GM23338 (cell line): ENCODE measurements around the gene ERBB3. TPM values are rescaled to one million over a fixed set of nuclear protein-coding genes. Genes with fewer than 3 reads are reported as not detected.

ENCODE experiments used
- ATAC-seq: fragments of 200-7000 bp; cut with Tn5 transposase; 3 replicates; pipeline ENCODE4 v1.9.1; 2020
- DNase-seq: peaks from one replicate; pipeline ENCODE4 v3.0.0-alpha.2; 2015; ENCODE audit warnings: low spot score
- H2AFZ ChIP-seq: fragments of 200-600 bp; sonication (generic); 2 replicates; pipeline ENCODE4 v1.8.0; 2016; ENCODE audit warnings: antibody characterized with exemption, mild to moderate bottlenecking, moderate library complexity
- H3F3A ChIP-seq: fragments of 200-600 bp; sonication (generic); replicated peaks from 2 replicates; pipeline ENCODE4 v1.8.0; 2017; ENCODE audit warnings: antibody characterized with exemption, mixed run types, low read depth
- H3K27ac ChIP-seq: fragments of 200-600 bp; sonication (generic); 2 replicates; pipeline ENCODE4 v1.6.1; 2016; ENCODE audit warnings: low read depth
- H3K27me3 ChIP-seq: fragments of 200-600 bp; sonication (generic); 2 replicates; pipeline ENCODE4 v1.8.0; 2016; ENCODE audit warnings: mild to moderate bottlenecking, mixed run types, moderate library complexity; ENCODE audit not compliant: insufficient read depth
- H3K36me3 ChIP-seq: fragments of 200-600 bp; sonication (generic); 2 replicates; pipeline ENCODE4 v1.8.0; 2016; ENCODE audit warnings: mild to moderate bottlenecking; ENCODE audit not compliant: insufficient read depth
- H3K4me1 ChIP-seq: fragments of 200-600 bp; sonication (generic); 2 replicates; pipeline ENCODE4 v1.8.0; 2016; ENCODE audit warnings: mild to moderate bottlenecking, moderate library complexity; ENCODE audit not compliant: insufficient read depth
- H3K4me2 ChIP-seq: fragments of 200-600 bp; sonication (generic); 2 replicates; pipeline ENCODE4 v1.7.1; 2017; ENCODE audit warnings: mixed run types
- H3K4me3 ChIP-seq: fragments of 200-600 bp; sonication (generic); 2 replicates; pipeline ENCODE4 v1.6.1; 2016; ENCODE audit warnings: mixed run types
- H3K79me2 ChIP-seq: fragments of 200-600 bp; sonication (generic); replicated peaks from 2 replicates; pipeline ENCODE4 v1.8.0; 2017; ENCODE audit warnings: mild to moderate bottlenecking; ENCODE audit not compliant: insufficient read depth
- H3K9me2 ChIP-seq: fragments of 200-600 bp; sonication (generic); 2 replicates; pipeline ENCODE4 v1.8.0; 2017; ENCODE audit not compliant: insufficient read depth
- H4K20me1 ChIP-seq: fragments of 200-600 bp; sonication (generic); replicated peaks from 2 replicates; pipeline ENCODE4 v1.8.0; 2017; ENCODE audit warnings: mild to moderate bottlenecking; ENCODE audit not compliant: insufficient read depth
- H3K27ac Mint-ChIP-seq: 2 replicates; pipeline ENCODE4 v1.8.0; 2020; ENCODE audit warnings: inconsistent platforms, mild to moderate bottlenecking, moderate library complexity, mixed read lengths
- H3K27me3 Mint-ChIP-seq: 3 replicates; pipeline ENCODE4 v1.8.0; 2022; ENCODE audit warnings: low read depth, mild to moderate bottlenecking, moderate library complexity, mixed read lengths, inconsistent platforms; ENCODE audit not compliant: insufficient read depth, poor library complexity
- H3K36me3 Mint-ChIP-seq: 3 replicates; pipeline ENCODE4 v1.8.0; 2021; ENCODE audit warnings: low read depth, mild to moderate bottlenecking, inconsistent platforms, moderate library complexity, mixed read lengths
- H3K4me1 Mint-ChIP-seq: 3 replicates; pipeline ENCODE4 v1.8.0; 2020; ENCODE audit warnings: mild to moderate bottlenecking, inconsistent platforms, mixed read lengths
- H3K4me3 Mint-ChIP-seq: 3 replicates; pipeline ENCODE4 v1.8.0; 2021; ENCODE audit warnings: moderate library complexity, mild to moderate bottlenecking, inconsistent platforms, mixed read lengths
- H3K9me3 Mint-ChIP-seq: 3 replicates; pipeline ENCODE4 v1.8.0; 2020; ENCODE audit warnings: moderate library complexity, mild to moderate bottlenecking, inconsistent platforms, mixed read lengths
- CREB1 ChIP-seq: fragments of 250-450 bp; sonication (Bioruptor Pico); IDR thresholded peaks from 2 replicates; pipeline ENCODE4 v1.5.0; 2020; ENCODE audit warnings: low read depth, mild to moderate bottlenecking, moderate library complexity
- EZH2 ChIP-seq: fragments of 200-600 bp; sonication (generic); IDR thresholded peaks from one replicate; pipeline ENCODE4 v1.8.0; 2017; ENCODE audit warnings: antibody characterized with exemption, mild to moderate bottlenecking, low read depth; ENCODE audit not compliant: unreplicated experiment
- EZH2phosphoT487 ChIP-seq: fragments of 200-600 bp; sonication (generic); IDR thresholded peaks from one replicate; pipeline ENCODE4 v1.8.1; 2018; ENCODE audit warnings: antibody characterized with exemption; ENCODE audit not compliant: unreplicated experiment
- JUNB ChIP-seq: IDR thresholded peaks from one replicate; pipeline ENCODE4 v1.6.1; 2016; ENCODE audit warnings: antibody characterized with exemption; ENCODE audit not compliant: unreplicated experiment
- NANOG ChIP-seq: IDR thresholded peaks from 2 replicates; pipeline ENCODE4 v1.6.1; 2016; ENCODE audit warnings: antibody characterized with exemption, borderline replicate concordance
- POLR2AphosphoS5 ChIP-seq: IDR thresholded peaks from 2 replicates; pipeline ENCODE4 v1.6.1; 2016; ENCODE audit warnings: antibody characterized with exemption, low read depth
- ZNF114 ChIP-seq: fragments of 250-450 bp; sonication (Bioruptor Pico); IDR thresholded peaks from 2 replicates; pipeline ENCODE4 v1.5.0; 2020; ENCODE audit warnings: mild to moderate bottlenecking, moderate library complexity
- ZNF331 ChIP-seq: fragments of 250-450 bp; sonication (Bioruptor Pico); IDR thresholded peaks from 2 replicates; pipeline ENCODE4 v1.5.0; 2020; ENCODE audit warnings: low read depth, mild to moderate bottlenecking, moderate library complexity
- polyA plus RNA-seq: library from polyadenylated mRNA; unstranded; fragments of >200 nt; fragmentation: Nextera tagmentation; extraction: Ambion mirVana; gene quantifications from 2 replicates; pipeline ENCODE4 v1.2.1, GENCODE V29; 2016
- total RNA-seq: library from RNA; depleted of rRNA; stranded (reverse); fragments of >200 nt; shearing (Covaris generic); gene quantifications from 2 replicates; pipeline ENCODE4 v1.2.3, GENCODE V29; 2014
- TF ChIP-seq, protein P1 (sequence below): IDR thresholded peaks from one replicate; pipeline ENCODE4 v1.6.1; 2018; ENCODE audit warnings: antibody characterized with exemption; ENCODE audit not compliant: unreplicated experiment
- TF ChIP-seq, protein P2 (sequence below), 2 experiments: fragments of 200-600 bp in 1 of 2; sonication (generic) in 1 of 2; conservative IDR thresholded peaks; 2 replicates each; pipeline versions ENCODE4 v1.5.1 to v1.6.1; 2016 to 2017; ENCODE audit warnings: antibody characterized with exemption in 2 of 2, low read depth in 2 of 2, mild to moderate bottlenecking in 2 of 2, moderate library complexity in 1 of 2
- TF ChIP-seq, protein P3 (sequence below): fragments of 250-450 bp; sonication (Bioruptor Pico); IDR thresholded peaks from 2 replicates; pipeline ENCODE4 v1.5.0; 2020; ENCODE audit warnings: mild to moderate bottlenecking, moderate library complexity

ERBB3 gene
- total and polyA plus RNA-seq, 2 experiments from 2014 or later, result 21.0 to 54.4 TPM

DNA sequence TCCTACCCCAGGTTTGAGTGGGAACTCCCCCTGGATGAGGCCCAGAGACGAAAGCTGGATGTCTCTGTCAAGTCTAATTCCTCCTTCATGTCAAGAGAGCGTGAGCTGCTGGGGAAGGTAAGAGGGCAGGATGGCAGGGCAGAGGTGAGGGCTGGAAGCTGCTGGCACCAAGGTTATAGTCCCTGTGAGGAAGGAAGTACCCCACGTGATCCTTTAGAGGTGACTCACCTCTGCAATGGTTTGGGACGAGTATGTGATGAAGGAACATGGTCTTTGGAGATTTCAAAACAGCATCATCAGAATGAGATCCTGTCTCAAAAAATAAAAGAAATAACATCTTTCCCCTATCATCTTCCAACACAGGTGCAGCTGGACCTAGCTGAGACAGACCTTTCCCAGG, 63.3 kb downstream of the ERBB3 start:
- no peak for ATAC-seq
- no peaks in the 10 kb centered on the region; the same call in 1 of the 2 replicates for H4K20me1 ChIP-seq
- no peaks in the 10 kb centered on the region for H3K79me2 ChIP-seq
- H3K36me3 ChIP-seq, result peaks cover 57% of the 10 kb centered on the region
- no peak overlapping the region for H3K27ac ChIP-seq
- H3K27me3 Mint-ChIP-seq, result peaks cover 4% of the 10 kb centered on the region
- H3K4me3 ChIP-seq, result no peak overlapping the region
- no peak overlapping the region for H3K4me3 Mint-ChIP-seq
- no peak for TF ChIP-seq POLR2AphosphoS5
- H3K27me3 ChIP-seq, result no peaks in the 10 kb centered on the region
- no peaks in the 10 kb centered on the region for H3K4me1 Mint-ChIP-seq
- no peaks in the 10 kb centered on the region for H3K9me2 ChIP-seq
- H3K4me1 ChIP-seq, result no peaks in the 10 kb centered on the region
- DNase-seq, result no peak
- H3K9me3 Mint-ChIP-seq, result no peaks in the 10 kb centered on the region
- H3K36me3 Mint-ChIP-seq, result peaks cover 71% of the 10 kb centered on the region
- H2AFZ ChIP-seq, result no peak overlapping the region
- H3K27ac Mint-ChIP-seq, result no peak overlapping the region
- H3F3A ChIP-seq, result peaks cover 6% of the 10 kb centered on the region; the same call in 1 of the 2 replicates
- no peak overlapping the region for H3K4me2 ChIP-seq

DNA sequence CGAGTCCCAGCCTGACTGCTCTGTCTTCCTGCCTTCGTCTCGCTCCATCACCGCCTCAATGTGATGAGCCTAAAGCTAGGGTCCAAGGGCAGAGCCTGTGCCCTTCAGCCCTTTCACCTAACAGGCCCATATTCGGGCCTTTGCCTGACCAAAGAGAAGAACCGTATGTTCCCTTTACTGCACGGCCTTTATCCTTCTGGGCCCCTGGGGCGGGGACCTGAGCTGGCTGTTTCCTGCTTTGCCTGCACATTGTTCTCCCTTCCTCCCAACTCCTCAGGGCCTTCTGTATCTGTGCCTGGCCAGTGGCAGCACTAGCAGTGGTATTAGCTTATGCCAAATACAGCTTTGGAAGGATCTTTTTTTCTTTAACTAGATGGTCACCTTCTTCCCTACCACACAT, 63.9 kb downstream of the ERBB3 start:
- ATAC-seq (no peak), DNase-seq (no peak)
- H3K36me3 Mint-ChIP-seq, result peaks cover 65% of the 10 kb centered on the region
- Histone ChIP-seq H3K27ac (no peak overlapping the region), H3K36me3 (peaks cover 50% of the 10 kb centered on the region), H3K79me2 (no peaks in the 10 kb centered on the region), H3F3A (peaks cover 6% of the 10 kb centered on the region; the same call in 1 of the 2 replicates), H3K27me3 (no peaks in the 10 kb centered on the region), H3K4me1 (no peaks in the 10 kb centered on the region), H2AFZ (no peak overlapping the region), H3K4me2 (no peak overlapping the region), H3K4me3 (no peak overlapping the region), H3K9me2 (no peaks in the 10 kb centered on the region), H4K20me1 (no peaks in the 10 kb centered on the region; the same call in 1 of the 2 replicates)
- H3K27me3 Mint-ChIP-seq, result peaks cover 4% of the 10 kb centered on the region
- no peak overlapping the region for H3K4me3 Mint-ChIP-seq
- no peak overlapping the region for H3K27ac Mint-ChIP-seq
- no peaks in the 10 kb centered on the region for H3K4me1 Mint-ChIP-seq
- no peaks in the 10 kb centered on the region for H3K9me3 Mint-ChIP-seq
- TF ChIP-seq, protein P1, sequence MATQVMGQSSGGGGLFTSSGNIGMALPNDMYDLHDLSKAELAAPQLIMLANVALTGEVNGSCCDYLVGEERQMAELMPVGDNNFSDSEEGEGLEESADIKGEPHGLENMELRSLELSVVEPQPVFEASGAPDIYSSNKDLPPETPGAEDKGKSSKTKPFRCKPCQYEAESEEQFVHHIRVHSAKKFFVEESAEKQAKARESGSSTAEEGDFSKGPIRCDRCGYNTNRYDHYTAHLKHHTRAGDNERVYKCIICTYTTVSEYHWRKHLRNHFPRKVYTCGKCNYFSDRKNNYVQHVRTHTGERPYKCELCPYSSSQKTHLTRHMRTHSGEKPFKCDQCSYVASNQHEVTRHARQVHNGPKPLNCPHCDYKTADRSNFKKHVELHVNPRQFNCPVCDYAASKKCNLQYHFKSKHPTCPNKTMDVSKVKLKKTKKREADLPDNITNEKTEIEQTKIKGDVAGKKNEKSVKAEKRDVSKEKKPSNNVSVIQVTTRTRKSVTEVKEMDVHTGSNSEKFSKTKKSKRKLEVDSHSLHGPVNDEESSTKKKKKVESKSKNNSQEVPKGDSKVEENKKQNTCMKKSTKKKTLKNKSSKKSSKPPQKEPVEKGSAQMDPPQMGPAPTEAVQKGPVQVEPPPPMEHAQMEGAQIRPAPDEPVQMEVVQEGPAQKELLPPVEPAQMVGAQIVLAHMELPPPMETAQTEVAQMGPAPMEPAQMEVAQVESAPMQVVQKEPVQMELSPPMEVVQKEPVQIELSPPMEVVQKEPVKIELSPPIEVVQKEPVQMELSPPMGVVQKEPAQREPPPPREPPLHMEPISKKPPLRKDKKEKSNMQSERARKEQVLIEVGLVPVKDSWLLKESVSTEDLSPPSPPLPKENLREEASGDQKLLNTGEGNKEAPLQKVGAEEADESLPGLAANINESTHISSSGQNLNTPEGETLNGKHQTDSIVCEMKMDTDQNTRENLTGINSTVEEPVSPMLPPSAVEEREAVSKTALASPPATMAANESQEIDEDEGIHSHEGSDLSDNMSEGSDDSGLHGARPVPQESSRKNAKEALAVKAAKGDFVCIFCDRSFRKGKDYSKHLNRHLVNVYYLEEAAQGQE, result no peak
- TF ChIP-seq JUNB (no peak), NANOG (no peak), EZH2phosphoT487 (no peak), EZH2 (no peak), ZNF331 (no peak), CREB1 (CRISPR knock-in tag) (no peak), ZNF114 (CRISPR knock-in tag) (no peak)
- TF ChIP-seq, protein P2, sequence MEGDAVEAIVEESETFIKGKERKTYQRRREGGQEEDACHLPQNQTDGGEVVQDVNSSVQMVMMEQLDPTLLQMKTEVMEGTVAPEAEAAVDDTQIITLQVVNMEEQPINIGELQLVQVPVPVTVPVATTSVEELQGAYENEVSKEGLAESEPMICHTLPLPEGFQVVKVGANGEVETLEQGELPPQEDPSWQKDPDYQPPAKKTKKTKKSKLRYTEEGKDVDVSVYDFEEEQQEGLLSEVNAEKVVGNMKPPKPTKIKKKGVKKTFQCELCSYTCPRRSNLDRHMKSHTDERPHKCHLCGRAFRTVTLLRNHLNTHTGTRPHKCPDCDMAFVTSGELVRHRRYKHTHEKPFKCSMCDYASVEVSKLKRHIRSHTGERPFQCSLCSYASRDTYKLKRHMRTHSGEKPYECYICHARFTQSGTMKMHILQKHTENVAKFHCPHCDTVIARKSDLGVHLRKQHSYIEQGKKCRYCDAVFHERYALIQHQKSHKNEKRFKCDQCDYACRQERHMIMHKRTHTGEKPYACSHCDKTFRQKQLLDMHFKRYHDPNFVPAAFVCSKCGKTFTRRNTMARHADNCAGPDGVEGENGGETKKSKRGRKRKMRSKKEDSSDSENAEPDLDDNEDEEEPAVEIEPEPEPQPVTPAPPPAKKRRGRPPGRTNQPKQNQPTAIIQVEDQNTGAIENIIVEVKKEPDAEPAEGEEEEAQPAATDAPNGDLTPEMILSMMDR (conservative IDR thresholded peaks at IDR 0.05; ENCODE audit: low read depth in 2 of 2), result no peak
- TF ChIP-seq, protein P3, sequence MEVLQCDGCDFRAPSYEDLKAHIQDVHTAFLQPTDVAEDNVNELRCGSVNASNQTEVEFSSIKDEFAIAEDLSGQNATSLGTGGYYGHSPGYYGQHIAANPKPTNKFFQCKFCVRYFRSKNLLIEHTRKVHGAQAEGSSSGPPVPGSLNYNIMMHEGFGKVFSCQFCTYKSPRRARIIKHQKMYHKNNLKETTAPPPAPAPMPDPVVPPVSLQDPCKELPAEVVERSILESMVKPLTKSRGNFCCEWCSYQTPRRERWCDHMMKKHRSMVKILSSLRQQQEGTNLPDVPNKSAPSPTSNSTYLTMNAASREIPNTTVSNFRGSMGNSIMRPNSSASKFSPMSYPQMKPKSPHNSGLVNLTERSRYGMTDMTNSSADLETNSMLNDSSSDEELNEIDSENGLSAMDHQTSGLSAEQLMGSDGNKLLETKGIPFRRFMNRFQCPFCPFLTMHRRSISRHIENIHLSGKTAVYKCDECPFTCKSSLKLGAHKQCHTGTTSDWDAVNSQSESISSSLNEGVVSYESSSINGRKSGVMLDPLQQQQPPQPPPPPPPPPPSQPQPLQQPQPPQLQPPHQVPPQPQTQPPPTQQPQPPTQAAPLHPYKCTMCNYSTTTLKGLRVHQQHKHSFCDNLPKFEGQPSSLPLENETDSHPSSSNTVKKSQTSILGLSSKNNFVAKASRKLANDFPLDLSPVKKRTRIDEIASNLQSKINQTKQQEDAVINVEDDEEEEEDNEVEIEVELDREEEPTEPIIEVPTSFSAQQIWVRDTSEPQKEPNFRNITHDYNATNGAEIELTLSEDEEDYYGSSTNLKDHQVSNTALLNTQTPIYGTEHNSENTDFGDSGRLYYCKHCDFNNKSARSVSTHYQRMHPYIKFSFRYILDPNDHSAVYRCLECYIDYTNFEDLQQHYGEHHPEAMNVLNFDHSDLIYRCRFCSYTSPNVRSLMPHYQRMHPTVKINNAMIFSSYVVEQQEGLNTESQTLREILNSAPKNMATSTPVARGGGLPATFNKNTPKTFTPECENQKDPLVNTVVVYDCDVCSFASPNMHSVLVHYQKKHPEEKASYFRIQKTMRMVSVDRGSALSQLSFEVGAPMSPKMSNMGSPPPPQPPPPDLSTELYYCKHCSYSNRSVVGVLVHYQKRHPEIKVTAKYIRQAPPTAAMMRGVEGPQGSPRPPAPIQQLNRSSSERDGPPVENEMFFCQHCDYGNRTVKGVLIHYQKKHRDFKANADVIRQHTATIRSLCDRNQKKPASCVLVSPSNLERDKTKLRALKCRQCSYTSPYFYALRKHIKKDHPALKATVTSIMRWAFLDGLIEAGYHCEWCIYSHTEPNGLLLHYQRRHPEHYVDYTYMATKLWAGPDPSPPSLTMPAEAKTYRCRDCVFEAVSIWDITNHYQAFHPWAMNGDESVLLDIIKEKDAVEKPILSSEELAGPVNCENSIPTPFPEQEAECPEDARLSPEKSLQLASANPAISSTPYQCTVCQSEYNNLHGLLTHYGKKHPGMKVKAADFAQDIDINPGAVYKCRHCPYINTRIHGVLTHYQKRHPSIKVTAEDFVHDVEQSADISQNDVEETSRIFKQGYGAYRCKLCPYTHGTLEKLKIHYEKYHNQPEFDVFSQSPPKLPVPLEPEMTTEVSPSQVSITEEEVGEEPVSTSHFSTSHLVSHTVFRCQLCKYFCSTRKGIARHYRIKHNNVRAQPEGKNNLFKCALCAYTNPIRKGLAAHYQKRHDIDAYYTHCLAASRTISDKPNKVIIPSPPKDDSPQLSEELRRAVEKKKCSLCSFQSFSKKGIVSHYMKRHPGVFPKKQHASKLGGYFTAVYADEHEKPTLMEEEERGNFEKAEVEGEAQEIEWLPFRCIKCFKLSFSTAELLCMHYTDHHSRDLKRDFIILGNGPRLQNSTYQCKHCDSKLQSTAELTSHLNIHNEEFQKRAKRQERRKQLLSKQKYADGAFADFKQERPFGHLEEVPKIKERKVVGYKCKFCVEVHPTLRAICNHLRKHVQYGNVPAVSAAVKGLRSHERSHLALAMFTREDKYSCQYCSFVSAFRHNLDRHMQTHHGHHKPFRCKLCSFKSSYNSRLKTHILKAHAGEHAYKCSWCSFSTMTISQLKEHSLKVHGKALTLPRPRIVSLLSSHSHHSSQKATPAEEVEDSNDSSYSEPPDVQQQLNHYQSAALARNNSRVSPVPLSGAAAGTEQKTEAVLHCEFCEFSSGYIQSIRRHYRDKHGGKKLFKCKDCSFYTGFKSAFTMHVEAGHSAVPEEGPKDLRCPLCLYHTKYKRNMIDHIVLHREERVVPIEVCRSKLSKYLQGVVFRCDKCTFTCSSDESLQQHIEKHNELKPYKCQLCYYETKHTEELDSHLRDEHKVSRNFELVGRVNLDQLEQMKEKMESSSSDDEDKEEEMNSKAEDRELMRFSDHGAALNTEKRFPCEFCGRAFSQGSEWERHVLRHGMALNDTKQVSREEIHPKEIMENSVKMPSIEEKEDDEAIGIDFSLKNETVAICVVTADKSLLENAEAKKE, result no peak
